HUES6 (cell line): ENCODE measurements around the gene PDZD4.

Experiments used
- H3K27ac ChIP-seq: 2 replicates; pipeline ENCODE4 v1.7.0; 2013; ENCODE audit warnings: low read depth, mild to moderate bottlenecking, low read length, inconsistent platforms
- H3K27me3 ChIP-seq: 2 replicates; pipeline ENCODE4 v1.6.1; 2013; ENCODE audit warnings: low read length; ENCODE audit not compliant: control insufficient read depth, insufficient read depth
- H3K36me3 ChIP-seq: 2 replicates; pipeline ENCODE4 v1.6.1; 2013; ENCODE audit warnings: low read length; ENCODE audit not compliant: control insufficient read depth, insufficient read depth
- H3K4me1 ChIP-seq: 2 replicates; pipeline ENCODE4 v1.6.1; 2013; ENCODE audit warnings: low read length; ENCODE audit not compliant: control insufficient read depth, insufficient read depth
- H3K4me3 ChIP-seq: 2 replicates; pipeline ENCODE4 v1.5.1; 2013; ENCODE audit warnings: low read depth, low read length
- H3K9ac ChIP-seq: one replicate; pipeline ENCODE4 v1.6.1; 2013; ENCODE audit warnings: mild to moderate bottlenecking, low read length
- H3K9me3 ChIP-seq: 2 replicates; pipeline ENCODE4 v1.6.1; 2013; ENCODE audit warnings: low read depth, low read length; ENCODE audit not compliant: control insufficient read depth, insufficient read depth

PDZD4 gene

GRCh38 chrX:153866302-153867019 lies 36.1 kb upstream of the PDZD4 start:
- peaks cover 37% of the 10 kb centered on the region; the same call in 1 of the 2 replicates for H3K9me3 ChIP-seq
- no peak overlapping the region for H3K4me3 ChIP-seq
- H3K36me3 ChIP-seq, result peaks cover 67% of the 10 kb centered on the region
- peaks cover 16% of the 10 kb centered on the region for H3K4me1 ChIP-seq
- H3K27me3 ChIP-seq, result no peaks in the 10 kb centered on the region
- H3K27ac ChIP-seq, result no peak overlapping the region
- H3K9ac ChIP-seq, result no peak overlapping the region

DNA sequence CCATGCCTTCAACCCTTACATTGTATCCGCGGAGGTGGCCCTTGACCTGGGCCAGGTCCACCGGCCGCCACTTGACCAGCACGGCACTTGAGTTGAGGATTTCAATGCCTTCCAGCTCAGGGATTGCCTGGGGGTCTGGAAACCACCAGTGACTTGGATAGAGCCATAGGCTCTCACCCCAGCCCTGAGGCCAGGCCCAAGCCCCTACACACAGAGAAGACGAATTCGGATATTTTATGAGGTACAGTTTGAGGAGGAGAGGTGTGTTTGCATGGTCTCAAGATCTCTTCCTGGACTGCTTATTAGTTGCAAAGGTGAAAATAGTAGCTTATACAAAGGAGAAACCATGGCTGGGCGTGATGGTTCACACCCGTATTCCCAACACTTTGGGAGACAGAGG lies 35.3 kb upstream of the PDZD4 start:
- Histone ChIP-seq H3K9ac (no peak overlapping the region), H3K27ac (no peak overlapping the region), H3K9me3 (peaks cover 38% of the 10 kb centered on the region; the same call in 1 of the 2 replicates), H3K4me3 (no peak overlapping the region), H3K4me1 (peaks cover 16% of the 10 kb centered on the region), H3K27me3 (no peaks in the 10 kb centered on the region), H3K36me3 (peaks cover 66% of the 10 kb centered on the region)

DNA sequence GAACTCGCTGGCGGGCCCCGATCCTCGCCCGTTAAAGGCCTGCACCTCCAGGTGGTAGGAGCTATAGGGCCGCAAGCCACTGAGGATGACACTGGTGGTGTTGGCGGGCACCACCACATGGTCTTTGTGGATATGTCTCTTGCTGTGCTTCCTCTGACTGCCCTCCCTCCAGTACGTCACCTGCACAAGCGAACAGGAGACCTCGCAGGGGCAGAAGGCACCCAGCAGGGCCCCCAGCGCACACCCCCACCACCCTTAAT lies 34.9 kb upstream of the PDZD4 start:
- H3K27me3 ChIP-seq, result no peaks in the 10 kb centered on the region
- no peak overlapping the region for H3K4me3 ChIP-seq
- peaks cover 61% of the 10 kb centered on the region for H3K36me3 ChIP-seq
- H3K9ac ChIP-seq, result no peak overlapping the region
- no peak overlapping the region for H3K27ac ChIP-seq
- peaks cover 16% of the 10 kb centered on the region for H3K4me1 ChIP-seq
- H3K9me3 ChIP-seq, result peaks cover 34% of the 10 kb centered on the region; the same call in 1 of the 2 replicates

DNA sequence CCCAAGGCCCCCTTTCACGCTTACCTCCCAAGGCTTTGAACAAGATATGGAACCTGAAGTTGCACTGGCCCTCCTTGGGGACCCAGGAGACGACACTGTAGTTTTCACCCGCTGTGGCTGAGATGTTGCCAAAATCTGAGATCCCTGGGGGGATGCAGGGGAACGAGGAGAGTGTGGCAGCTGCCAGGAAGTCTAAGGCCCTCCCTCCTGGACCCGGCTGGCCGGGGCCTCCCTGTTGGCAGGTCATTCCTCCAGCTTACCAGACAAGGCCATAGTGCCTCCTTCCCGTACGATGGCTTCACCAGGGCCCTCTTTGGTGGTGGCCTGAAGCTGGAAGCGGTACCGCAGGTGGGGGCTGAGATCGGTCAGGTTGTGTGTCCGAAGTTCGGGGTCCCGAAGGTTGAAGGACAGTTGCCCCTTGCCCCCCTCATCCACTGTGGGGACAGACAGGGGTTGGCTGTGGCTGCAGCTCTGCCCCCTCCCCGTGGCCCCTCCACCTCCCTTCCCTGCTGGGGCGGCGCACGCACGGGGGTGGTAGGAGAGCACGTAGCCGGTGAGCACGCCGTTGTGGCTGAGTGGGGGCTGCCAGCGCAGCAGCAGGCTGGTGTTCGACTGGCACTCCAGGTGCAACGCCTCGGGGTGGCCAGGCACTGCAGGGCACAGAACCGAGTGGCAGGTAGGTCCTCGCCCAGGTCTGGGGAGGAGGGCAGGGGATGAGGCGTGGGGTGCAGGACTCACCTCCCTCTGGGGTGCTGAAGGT lies 34.4 kb upstream of the PDZD4 start:
- Histone ChIP-seq H3K4me1 (peaks cover 16% of the 10 kb centered on the region), H3K4me3 (no peak overlapping the region), H3K27ac (no peak overlapping the region), H3K9me3 (peaks cover 34% of the 10 kb centered on the region; the same call in 1 of the 2 replicates), H3K9ac (no peak overlapping the region), H3K36me3 (peaks cover 57% of the 10 kb centered on the region), H3K27me3 (no peaks in the 10 kb centered on the region)

- Histone ChIP-seq H3K36me3 (peaks cover 51% of the 10 kb centered on the region), H3K27ac (no peak overlapping the region), H3K27me3 (no peaks in the 10 kb centered on the region), H3K9me3 (peaks cover 30% of the 10 kb centered on the region; the same call in 1 of the 2 replicates), H3K4me1 (peaks cover 16% of the 10 kb centered on the region), H3K4me3 (no peak overlapping the region), H3K9ac (no peak overlapping the region)
These were observed 33.8 kb upstream of the PDZD4 start for GRCh38 chrX:153864101-153864500.

GRCh38 chrX:153863251-153863991 lies 33.1 kb upstream of the PDZD4 start:
- H3K27ac ChIP-seq, result no peak overlapping the region
- no peak overlapping the region for H3K9ac ChIP-seq
- H3K4me1 ChIP-seq, result peaks cover 16% of the 10 kb centered on the region
- H3K36me3 ChIP-seq, result peaks cover 44% of the 10 kb centered on the region
- peaks cover 23% of the 10 kb centered on the region; the same call in 1 of the 2 replicates for H3K9me3 ChIP-seq
- H3K27me3 ChIP-seq, result no peaks in the 10 kb centered on the region
- no peak overlapping the region for H3K4me3 ChIP-seq

GRCh38 chrX:153862369-153863250 lies 32.3 kb upstream of the PDZD4 start:
- peaks cover 16% of the 10 kb centered on the region for H3K4me1 ChIP-seq
- no peak overlapping the region for H3K4me3 ChIP-seq
- no peak overlapping the region for H3K9ac ChIP-seq
- H3K36me3 ChIP-seq, result peaks cover 36% of the 10 kb centered on the region
- H3K9me3 ChIP-seq, result peaks cover 21% of the 10 kb centered on the region; the same call in 1 of the 2 replicates
- no peaks in the 10 kb centered on the region for H3K27me3 ChIP-seq
- H3K27ac ChIP-seq, result no peak overlapping the region

DNA sequence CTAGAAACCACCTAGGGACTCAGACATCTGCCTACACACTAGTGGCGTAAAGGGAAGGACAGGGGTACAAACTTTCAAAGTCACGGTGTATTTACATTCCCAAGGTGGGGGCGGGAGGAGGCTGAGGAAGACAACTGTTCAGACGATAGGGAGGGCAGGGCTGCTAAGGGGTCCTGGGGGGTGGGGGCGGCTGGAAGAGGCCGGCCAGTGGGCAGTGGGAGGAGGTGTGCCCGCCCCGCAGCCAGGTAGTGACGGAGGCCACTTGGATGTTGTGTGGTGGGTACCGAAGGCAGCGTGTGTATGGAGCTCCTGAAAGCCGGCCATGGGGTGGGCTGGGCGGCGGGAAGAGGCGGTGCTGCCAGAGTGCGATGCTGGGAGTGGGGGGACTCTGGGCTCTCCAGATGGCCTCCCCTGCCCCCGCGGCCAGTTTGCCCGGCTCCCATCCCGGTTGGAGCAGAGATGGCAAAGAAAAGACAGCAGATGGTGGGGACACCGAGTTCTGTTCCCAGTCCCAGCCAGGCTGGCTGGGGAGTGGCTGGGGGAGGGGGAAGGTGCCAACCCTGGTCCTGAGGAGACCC lies 31.5 kb upstream of the PDZD4 start:
- H3K9me3 ChIP-seq, result peaks cover 16% of the 10 kb centered on the region; the same call in 1 of the 2 replicates
- H3K4me1 ChIP-seq, result peaks cover 16% of the 10 kb centered on the region
- H3K36me3 ChIP-seq, result peaks cover 28% of the 10 kb centered on the region
- H3K27me3 ChIP-seq, result no peaks in the 10 kb centered on the region
- H3K4me3 ChIP-seq, result no peak overlapping the region
- H3K27ac ChIP-seq, result no peak overlapping the region
- no peak overlapping the region for H3K9ac ChIP-seq

- H3K9me3 ChIP-seq, result peaks cover 16% of the 10 kb centered on the region; the same call in 1 of the 2 replicates
- H3K4me1 ChIP-seq, result peaks cover 16% of the 10 kb centered on the region
- peaks cover 22% of the 10 kb centered on the region for H3K36me3 ChIP-seq
- no peak overlapping the region for H3K4me3 ChIP-seq
- no peak overlapping the region for H3K27ac ChIP-seq
- no peaks in the 10 kb centered on the region for H3K27me3 ChIP-seq
- H3K9ac ChIP-seq, result no peak overlapping the region
These were observed 30.8 kb upstream of the PDZD4 start for GRCh38 chrX:153861151-153861550.

- peaks cover 2% of the 10 kb centered on the region; the same call in 1 of the 2 replicates for H3K36me3 ChIP-seq
- no peaks in the 10 kb centered on the region for H3K27me3 ChIP-seq
- H3K4me3 ChIP-seq, result no peak overlapping the region
- H3K9me3 ChIP-seq, result peaks cover 12% of the 10 kb centered on the region; the same call in 1 of the 2 replicates
- H3K27ac ChIP-seq, result no peak overlapping the region
- no peak overlapping the region for H3K9ac ChIP-seq
- H3K4me1 ChIP-seq, result peaks cover 19% of the 10 kb centered on the region; the same call in 1 of the 2 replicates
These were observed 27.1 kb upstream of the PDZD4 start for GRCh38 chrX:153857348-153857903.
